Measurements from ENCODE around the gene GLIS1.

The GLIS1 gene

GRCh38 chr1:53733975-53734649 lies 4.9 kb downstream of the GLIS1 start:
- Histone ChIP-seq H3K27me3 (ENCODE audit: control insufficient read depth, low read length) (peaks cover 50% of the 10 kb centered on the region), H4K20me1 (ENCODE audit: control insufficient read depth, insufficient read depth, low read depth, low read length) (no peaks in the 10 kb centered on the region), H3K9me3 (ENCODE audit: control insufficient read depth, insufficient read depth, low read length) (no peaks in the 10 kb centered on the region), H3K36me3 (ENCODE audit: control insufficient read depth, low read length) (no peaks in the 10 kb centered on the region), H3K4me3 (ENCODE audit: low read length) (no peak overlapping the region), H3K79me2 (ENCODE audit: control insufficient read depth, low read length) (no peaks in the 10 kb centered on the region), H3K9me2 (replicated peaks; ENCODE audit: control insufficient read depth, low read length) (no peaks in the 10 kb centered on the region), H3K27ac (ENCODE audit: low read depth, low read length) (no peak overlapping the region), H3K4me2 (ENCODE audit: low read length) (no peak overlapping the region), H3F3A (ENCODE audit: control insufficient read depth, insufficient read depth) (no peaks in the 10 kb centered on the region), H3K4me1 (ENCODE audit: control insufficient read depth, low read length) (peaks cover 4% of the 10 kb centered on the region; the same call in 1 of the 2 replicates)
- TF ChIP-seq EZH2phosphoT487 (IDR thresholded peaks at IDR 0.05; ENCODE audit: borderline replicate concordance, low read length) (no peak; the same call in 1 of the 2 replicates), CTCF (IDR thresholded peaks at IDR 0.05; ENCODE audit: low read depth, low read length, poor library complexity, severe bottlenecking) (no peak)

- Histone ChIP-seq H3K79me2 (ENCODE audit: control insufficient read depth, low read length) (no peaks in the 10 kb centered on the region), H3K27ac (ENCODE audit: low read depth, low read length) (no peak overlapping the region), H3K4me2 (ENCODE audit: low read length) (no peak overlapping the region), H3K36me3 (ENCODE audit: control insufficient read depth, low read length) (no peaks in the 10 kb centered on the region), H4K20me1 (ENCODE audit: control insufficient read depth, insufficient read depth, low read depth, low read length) (no peaks in the 10 kb centered on the region), H3F3A (ENCODE audit: control insufficient read depth, insufficient read depth) (no peaks in the 10 kb centered on the region), H3K4me1 (ENCODE audit: control insufficient read depth, low read length) (peaks cover under 1% of the 10 kb centered on the region; the same call in 1 of the 2 replicates), H3K4me3 (ENCODE audit: low read length) (no peak overlapping the region), H3K27me3 (ENCODE audit: control insufficient read depth, low read length) (peaks cover 48% of the 10 kb centered on the region), H3K9me3 (ENCODE audit: control insufficient read depth, insufficient read depth, low read length) (no peaks in the 10 kb centered on the region), H3K9me2 (replicated peaks; ENCODE audit: control insufficient read depth, low read length) (no peaks in the 10 kb centered on the region)
- no peak for TF ChIP-seq EZH2phosphoT487 (IDR thresholded peaks at IDR 0.05; ENCODE audit: borderline replicate concordance, low read length)
- TF ChIP-seq CTCF (IDR thresholded peaks at IDR 0.05; ENCODE audit: low read depth, low read length, poor library complexity, severe bottlenecking) = no peak
Observed at GRCh38 chr1:53733447-53733931, 5.5 kb downstream of the GLIS1 start.

GRCh38 chr1:53732912-53733317 lies 6.0 kb downstream of the GLIS1 start:
- Histone ChIP-seq H3K36me3 (ENCODE audit: control insufficient read depth, low read length) (no peaks in the 10 kb centered on the region), H3F3A (ENCODE audit: control insufficient read depth, insufficient read depth) (no peaks in the 10 kb centered on the region), H3K4me3 (ENCODE audit: low read length) (no peak overlapping the region), H3K4me2 (ENCODE audit: low read length) (no peak overlapping the region), H3K79me2 (ENCODE audit: control insufficient read depth, low read length) (no peaks in the 10 kb centered on the region), H3K9me2 (replicated peaks; ENCODE audit: control insufficient read depth, low read length) (no peaks in the 10 kb centered on the region), H3K4me1 (ENCODE audit: control insufficient read depth, low read length) (no peaks in the 10 kb centered on the region), H4K20me1 (ENCODE audit: control insufficient read depth, insufficient read depth, low read depth, low read length) (no peaks in the 10 kb centered on the region), H3K27ac (ENCODE audit: low read depth, low read length) (no peak overlapping the region), H3K9me3 (ENCODE audit: control insufficient read depth, insufficient read depth, low read length) (no peaks in the 10 kb centered on the region), H3K27me3 (ENCODE audit: control insufficient read depth, low read length) (peaks cover 44% of the 10 kb centered on the region)
- TF ChIP-seq CTCF (IDR thresholded peaks at IDR 0.05; ENCODE audit: low read depth, low read length, poor library complexity, severe bottlenecking) (no peak), EZH2phosphoT487 (IDR thresholded peaks at IDR 0.05; ENCODE audit: borderline replicate concordance, low read length) (no peak)

Measured in DOHH2 (cell line).